SIG-M5 (cell line): ENCODE data around the gene HMGCL.
"Not testable (repeated sequence)": the region's sequence is repeated elsewhere in the genome, so short reads cannot be mapped to it uniquely, and the experiment has no call there.

Experiments
- DNase-seq: peaks from one replicate; lab custom pipeline; 2025; lab: John Stamatoyannopoulos, UW

Gene HMGCL

GRCh38 chr1:23825076-23825761 lies at the start of gene HMGCL:
HMGCL (minus strand) TSS chr1:23825429; CDS start chr1:23825415, 14 bp downstream.
- peak; percentile 17 for DNase-seq

GRCh38 chr1:23872421-23872820 lies 47.2 kb upstream of the HMGCL start:
- DNase-seq, result no peak

GRCh38 chr1:23869051-23869450 lies 43.8 kb upstream of the HMGCL start:
- no peak for DNase-seq

DNA sequence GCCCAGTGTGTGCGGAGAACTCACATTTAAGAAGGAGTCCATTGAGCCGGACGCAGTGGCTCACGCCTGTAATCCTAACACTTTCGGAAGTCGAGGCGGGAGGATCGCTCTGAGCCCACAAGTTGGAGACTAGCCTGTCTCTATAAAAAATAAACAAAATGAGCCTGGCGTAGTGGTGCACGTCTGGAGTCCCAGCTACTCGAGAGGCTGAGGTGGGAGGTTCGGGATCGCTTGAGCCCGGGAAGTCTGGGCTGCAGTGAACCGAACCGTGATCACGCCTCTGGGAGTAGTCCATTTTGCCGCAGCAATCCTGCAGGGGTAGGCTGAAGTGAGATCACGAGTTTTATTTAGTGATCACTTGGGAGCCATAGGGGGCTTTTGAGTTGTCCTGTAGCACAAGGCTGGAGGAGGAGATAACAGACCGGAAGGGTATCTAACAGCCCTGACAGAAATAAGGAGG lies 43.4 kb upstream of the HMGCL start:
- DNase-seq, result no peak

- peak; percentile 34 for DNase-seq
Measured at GRCh38 chr1:23867895-23868556, 42.8 kb upstream of the HMGCL start, which contains the start of gene FUCA1. FUCA1 (minus strand) TSS chr1:23868290; CDS start chr1:23868286, 4 bp downstream.

- DNase-seq, result no peak
Measured at GRCh38 chr1:23867542-23867894, 42.3 kb upstream of the HMGCL start.

- no peak for DNase-seq
Measured at GRCh38 chr1:23865543-23865930, 40.3 kb upstream of the HMGCL start.

- no peak for DNase-seq
Measured at GRCh38 chr1:23864801-23865542, 39.7 kb upstream of the HMGCL start.

DNA sequence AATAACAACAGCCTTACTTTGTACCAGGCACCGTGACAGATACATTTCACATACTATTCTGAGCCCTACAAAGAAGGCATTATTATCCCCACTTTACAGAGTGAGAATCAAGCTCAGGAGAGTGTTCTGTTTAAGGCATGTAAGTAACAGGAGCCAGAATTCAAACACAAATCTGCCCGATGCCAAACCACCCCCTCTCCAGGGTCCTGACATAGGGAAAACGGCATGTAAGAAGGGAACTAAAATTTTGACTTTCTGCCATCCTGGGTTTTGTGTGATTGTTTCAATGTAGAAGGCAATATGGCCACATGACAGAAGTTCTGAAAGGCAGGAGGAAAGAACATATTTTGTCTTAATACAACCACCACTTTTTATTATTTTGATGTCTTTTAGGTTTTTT lies 37.4 kb upstream of the HMGCL start:
- no peak for DNase-seq

DNA sequence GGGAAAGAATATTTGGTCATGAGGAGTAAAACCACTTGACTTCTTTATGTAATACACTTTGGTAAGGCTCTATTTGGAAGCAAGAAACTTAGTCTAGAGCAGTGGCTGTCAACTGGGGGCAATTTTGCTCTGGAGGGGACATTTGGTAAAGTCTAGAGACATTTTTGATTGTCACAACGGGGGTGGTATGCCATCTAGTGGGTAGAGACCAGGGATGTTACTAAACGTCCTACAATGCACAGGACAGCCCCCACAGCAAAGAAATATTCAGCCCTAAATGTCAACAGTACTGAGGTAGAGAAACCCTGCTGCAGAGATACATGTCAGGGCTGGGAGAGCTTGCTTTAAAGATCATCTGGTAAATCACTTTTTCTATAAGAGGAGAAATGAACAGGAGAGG lies 29.3 kb upstream of the HMGCL start:
- no peak for DNase-seq

GRCh38 chr1:23853124-23853523 lies 27.9 kb upstream of the HMGCL start:
- not testable (repeated sequence) for DNase-seq

DNA sequence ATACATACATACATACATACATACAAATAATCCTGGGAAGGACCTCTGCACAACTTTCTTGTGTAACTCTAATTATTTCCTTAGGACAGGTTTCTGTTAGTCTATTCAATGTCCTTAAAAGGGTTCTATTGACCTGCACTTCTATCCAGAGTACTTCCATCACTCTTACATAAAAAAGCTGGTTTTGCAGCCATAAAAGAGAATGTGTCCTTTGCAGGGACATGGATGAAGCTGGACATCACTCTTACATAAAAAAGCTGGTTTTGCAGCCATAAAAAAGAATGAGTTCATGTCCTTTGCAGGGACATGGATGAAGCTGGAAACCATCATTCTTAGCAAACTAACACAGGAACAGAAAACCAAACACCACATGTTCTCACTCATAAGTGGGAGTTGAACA lies 26.2 kb upstream of the HMGCL start:
- not testable (repeated sequence) for DNase-seq

GRCh38 chr1:23848673-23849616 lies 23.7 kb upstream of the HMGCL start:
- no peak for DNase-seq

DNA sequence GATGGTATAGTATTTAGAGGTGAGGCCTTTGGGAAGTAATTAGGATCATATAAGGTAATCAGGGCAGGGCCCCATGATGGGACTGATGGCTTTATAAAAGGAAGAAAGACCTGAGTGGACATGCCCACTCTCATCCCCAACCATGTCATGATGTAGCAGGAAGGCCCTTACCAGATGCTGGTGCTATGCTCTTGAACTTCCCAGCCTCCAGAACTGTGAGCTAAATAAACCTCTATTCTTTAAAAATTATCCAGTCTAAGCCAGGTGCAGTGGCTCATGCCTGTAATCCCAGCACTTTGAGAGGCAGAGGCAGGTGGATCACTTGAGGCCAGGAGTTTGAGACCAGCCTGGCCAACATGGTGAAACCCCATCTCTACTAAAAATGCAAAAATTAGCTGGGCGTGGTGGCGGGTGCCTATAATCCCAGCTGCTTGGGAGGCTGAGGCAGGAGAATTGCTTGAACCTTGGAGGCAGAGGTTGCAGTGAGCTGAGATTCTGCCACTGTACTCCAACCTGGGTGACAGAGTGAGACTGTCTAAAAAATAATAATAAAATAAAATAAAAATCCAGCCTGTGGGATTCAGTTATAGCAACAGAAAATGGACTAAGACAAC lies 22.4 kb upstream of the HMGCL start:
- not testable (repeated sequence) for DNase-seq

DNA sequence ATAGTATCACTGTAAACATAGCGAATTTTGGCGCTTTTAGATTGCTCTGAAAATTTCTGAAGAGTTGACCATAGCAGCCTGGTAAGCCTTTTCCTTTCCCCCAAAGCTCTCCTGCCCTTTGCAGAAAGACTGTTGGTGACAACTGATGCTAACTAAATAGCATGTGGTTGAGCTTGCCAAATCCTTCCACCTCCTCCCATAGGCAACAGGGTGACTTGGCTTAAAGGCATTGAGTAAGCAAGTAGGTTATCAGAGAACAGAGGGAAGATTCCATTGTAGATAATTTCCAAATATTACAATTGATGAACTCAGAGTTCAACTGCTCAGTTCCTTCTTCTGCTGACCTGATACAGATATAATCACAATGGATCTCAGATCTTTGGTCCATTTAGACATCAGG lies 19.9 kb upstream of the HMGCL start:
- DNase-seq, result no peak

DNA sequence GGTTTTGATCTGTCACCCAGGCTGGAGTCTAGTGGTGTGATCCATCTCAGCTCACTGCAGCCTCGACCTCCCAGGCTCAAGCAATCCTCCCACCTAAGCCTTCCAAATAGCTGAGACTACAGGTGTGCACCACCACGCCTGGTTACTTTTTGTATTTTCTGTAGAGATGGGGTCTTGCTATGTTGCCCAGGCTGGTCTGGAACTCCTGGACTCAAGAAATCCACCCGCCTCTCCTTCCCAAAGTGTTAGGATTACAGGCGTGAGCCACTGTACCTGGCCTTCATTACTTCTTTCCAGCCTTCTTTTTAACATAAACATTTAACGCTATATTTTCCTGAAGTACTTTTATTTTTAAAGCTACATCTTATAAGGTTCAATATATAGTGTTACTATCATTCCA lies 18.4 kb upstream of the HMGCL start:
- no peak for DNase-seq

- DNase-seq, result peak; percentile 4
Measured at GRCh38 chr1:23838401-23838866, 13.2 kb upstream of the HMGCL start.

DNA sequence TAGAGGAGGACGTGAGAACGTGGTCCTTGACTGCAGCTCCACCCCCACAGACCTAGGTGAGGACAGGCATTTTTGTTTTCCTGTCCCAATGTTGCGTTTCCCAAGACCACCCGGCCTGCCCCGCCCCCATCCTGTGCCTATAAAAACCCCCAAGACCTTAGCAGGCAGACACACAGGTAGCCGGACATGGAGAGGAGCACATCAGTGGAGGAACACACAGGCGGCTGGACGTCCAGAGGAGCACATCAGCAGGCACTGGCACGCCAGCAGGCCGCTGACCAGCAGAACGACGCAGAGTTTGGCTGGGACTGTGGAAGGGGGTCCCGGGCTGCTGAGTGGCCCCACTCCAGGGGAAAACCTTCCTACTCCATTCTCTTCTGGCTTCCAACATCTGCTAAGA lies 12.7 kb upstream of the HMGCL start:
- DNase-seq, result no peak

GRCh38 chr1:23836037-23836436 lies 10.8 kb upstream of the HMGCL start:
- no peak for DNase-seq

GRCh38 chr1:23834156-23834555 lies 8.9 kb upstream of the HMGCL start:
- DNase-seq, result not testable (repeated sequence)

DNA sequence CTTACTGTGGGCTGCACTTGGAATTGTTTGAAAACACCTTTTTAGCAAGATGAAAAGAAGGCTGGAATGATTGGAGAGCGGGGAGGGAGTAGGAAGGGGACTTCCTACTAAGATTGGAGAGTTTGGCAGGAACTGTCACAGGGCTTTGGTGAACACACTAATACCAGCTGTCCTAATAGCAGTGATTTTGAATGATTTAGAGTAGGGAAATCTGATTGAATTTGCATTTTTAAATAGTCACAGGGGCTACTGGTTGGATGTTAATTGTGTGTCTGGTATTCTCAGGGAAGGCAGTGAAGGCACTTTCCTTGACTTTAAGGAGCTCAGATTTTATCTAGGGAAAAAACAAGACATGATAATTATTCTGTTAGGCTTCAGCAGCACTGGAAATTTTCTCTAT lies 2.5 kb upstream of the HMGCL start:
- no peak for DNase-seq
